Activated T-helper 1 cell treated with anti-CD3 and anti-CD28 coated beads, Interleukin-12 subunit alpha, Interleukin-12 subunit beta, Interleukin-2, Interleukin-4 antibody, amounts not matched to agents 30 ng/mL and 10 ng/mL and 1 ng/mL, durations not matched to agents 14 hours and 24 hours and 36 hours (primary cell): ENCODE measurements around the gene ARHGAP11B. TPM values are rescaled to one million over a fixed set of nuclear protein-coding genes. Genes with fewer than 3 reads are reported as not detected.
"Not testable (repeated sequence)": the region's sequence is repeated elsewhere in the genome, so short reads cannot be mapped to it uniquely, and the experiment has no call there.

Source experiments
- DNase-seq: peaks from one replicate; pipeline ENCODE4 v3.0.0; 2021; ENCODE audit warnings: low spot score
- H3K27ac Mint-ChIP-seq: one replicate; pipeline ENCODE4 v1.8.0; 2021; ENCODE audit warnings: mild to moderate bottlenecking, mixed read lengths
- H3K27me3 Mint-ChIP-seq: one replicate; pipeline ENCODE4 v1.8.0; 2022; ENCODE audit warnings: mild to moderate bottlenecking, moderate library complexity, mixed read lengths; ENCODE audit not compliant: insufficient read depth
- H3K36me3 Mint-ChIP-seq: one replicate; pipeline ENCODE4 v1.8.0; 2021; ENCODE audit warnings: low read depth, mixed read lengths
- H3K4me1 Mint-ChIP-seq: one replicate; pipeline ENCODE4 v1.8.0; 2021; ENCODE audit warnings: low read depth, mixed read lengths
- H3K4me3 Mint-ChIP-seq: one replicate; pipeline ENCODE4 v1.8.0; 2021; ENCODE audit warnings: mild to moderate bottlenecking, moderate library complexity, mixed read lengths
- H3K9me3 Mint-ChIP-seq: one replicate; pipeline ENCODE4 v1.8.0; 2021; ENCODE audit warnings: mixed read lengths
- intact Hi-C: fragments of 100-400 bp; cut with micrococcal nuclease; formaldehyde crosslinking; loops from one replicate; pipeline ENCODE4 v1.15.1; 2024
- total RNA-seq: library from RNA; stranded (reverse); gene quantifications from 2 replicates; pipeline ENCODE4 v1.2.3, GENCODE V29; 2022

The ARHGAP11B gene

DNA sequence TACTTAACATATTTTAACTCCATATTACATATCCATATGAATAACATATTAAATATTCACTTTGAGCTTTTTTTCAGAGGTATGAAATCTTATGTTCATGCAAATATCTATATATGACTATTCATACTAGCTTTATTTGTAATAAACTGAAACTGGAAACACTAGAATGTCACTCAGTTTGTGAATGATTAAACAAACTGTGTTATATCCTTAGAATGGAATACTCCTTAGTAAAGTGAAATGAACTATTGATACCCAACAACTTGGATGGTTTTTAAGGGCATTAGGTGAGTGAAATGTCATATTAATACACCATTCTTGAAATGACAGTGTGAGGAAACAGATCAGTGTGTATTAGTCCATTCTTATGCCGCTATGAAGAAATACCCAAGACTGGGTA is 45.4 kb downstream of the ARHGAP11B start:
- peaks cover 36% of the 10 kb centered on the region for H3K36me3 Mint-ChIP-seq
- no peak for DNase-seq
- H3K27ac Mint-ChIP-seq = no peak overlapping the region
- no peak overlapping the region for H3K4me3 Mint-ChIP-seq
- peaks cover 11% of the 10 kb centered on the region for H3K4me1 Mint-ChIP-seq
- no peaks in the 10 kb centered on the region for H3K27me3 Mint-ChIP-seq
- intact Hi-C loops = no loop called here
- H3K9me3 Mint-ChIP-seq = no peaks in the 10 kb centered on the region

DNA sequence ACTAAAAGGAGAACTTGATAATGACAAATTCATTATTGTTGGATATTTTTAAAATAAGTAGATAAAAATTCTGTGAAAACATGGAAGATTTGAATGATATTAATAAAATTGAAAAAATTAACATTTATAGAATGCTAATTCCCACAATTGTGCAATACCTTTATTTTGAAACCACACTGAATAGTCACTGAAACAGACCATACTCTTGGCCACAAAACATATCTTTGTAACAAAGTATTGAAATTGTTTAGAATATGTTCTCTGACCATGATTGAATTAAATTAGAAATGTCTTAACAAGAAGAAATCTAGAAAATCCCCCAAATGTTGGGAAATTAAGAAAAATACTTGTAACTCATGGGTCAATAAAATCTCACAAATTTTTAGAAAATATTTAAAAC is 49.2 kb downstream of the ARHGAP11B start:
- Mint-ChIP-seq H3K4me1 (peaks cover 3% of the 10 kb centered on the region), H3K27me3 (no peaks in the 10 kb centered on the region), H3K27ac (no peak overlapping the region), H3K4me3 (no peak overlapping the region), H3K9me3 (no peaks in the 10 kb centered on the region), H3K36me3 (peaks cover 24% of the 10 kb centered on the region)
- intact Hi-C loops = no loop called here
- DNase-seq = no peak

DNA sequence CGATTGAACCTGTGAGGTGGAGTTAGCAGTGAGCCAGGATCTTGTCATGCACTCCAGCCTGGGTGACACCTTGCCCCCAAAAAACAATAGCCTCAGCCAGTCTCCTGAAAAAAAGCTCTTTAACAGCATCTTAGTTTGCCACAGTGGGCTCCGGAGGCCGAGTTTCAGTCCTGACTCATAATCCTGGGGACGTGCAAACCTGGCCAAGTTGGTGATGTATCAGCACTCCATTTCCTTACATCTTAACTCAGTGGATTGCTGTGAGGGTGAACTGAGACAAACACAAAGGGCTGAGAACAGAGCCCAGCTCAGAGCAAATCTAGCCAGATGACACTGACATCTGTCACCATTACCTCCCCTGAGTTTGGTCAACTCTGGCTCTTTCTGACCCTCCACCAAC is 50.0 kb downstream of the ARHGAP11B start:
- H3K27me3 Mint-ChIP-seq, intact Hi-C loops, H3K9me3 Mint-ChIP-seq, H3K27ac Mint-ChIP-seq, DNase-seq, H3K4me1 Mint-ChIP-seq, H3K4me3 Mint-ChIP-seq: not testable (repeated sequence)
- peaks cover 18% of the 10 kb centered on the region for H3K36me3 Mint-ChIP-seq

DNA sequence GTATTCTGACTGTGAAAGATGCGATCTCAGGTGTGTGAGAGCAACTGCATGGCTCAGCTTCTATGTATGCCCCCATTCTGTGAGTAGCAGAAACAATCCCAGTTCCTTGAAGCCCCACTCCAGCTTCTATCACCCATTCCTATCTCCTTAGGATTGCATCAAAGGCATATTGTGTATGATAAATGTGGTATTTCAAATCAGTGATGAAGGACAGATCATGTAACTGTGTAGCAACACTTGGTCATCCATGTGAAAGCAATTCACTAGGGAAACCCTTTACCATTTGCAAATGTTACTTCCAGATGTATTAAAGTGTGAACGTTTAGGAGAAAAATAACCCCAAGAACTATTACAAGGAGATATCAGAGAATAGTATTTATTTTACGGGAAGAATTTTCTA is 55.1 kb downstream of the ARHGAP11B start:
- H3K4me3 Mint-ChIP-seq, H3K27me3 Mint-ChIP-seq, intact Hi-C loops, H3K27ac Mint-ChIP-seq, H3K9me3 Mint-ChIP-seq, DNase-seq, H3K4me1 Mint-ChIP-seq: not testable (repeated sequence)
- H3K36me3 Mint-ChIP-seq = peaks cover 15% of the 10 kb centered on the region

DNA sequence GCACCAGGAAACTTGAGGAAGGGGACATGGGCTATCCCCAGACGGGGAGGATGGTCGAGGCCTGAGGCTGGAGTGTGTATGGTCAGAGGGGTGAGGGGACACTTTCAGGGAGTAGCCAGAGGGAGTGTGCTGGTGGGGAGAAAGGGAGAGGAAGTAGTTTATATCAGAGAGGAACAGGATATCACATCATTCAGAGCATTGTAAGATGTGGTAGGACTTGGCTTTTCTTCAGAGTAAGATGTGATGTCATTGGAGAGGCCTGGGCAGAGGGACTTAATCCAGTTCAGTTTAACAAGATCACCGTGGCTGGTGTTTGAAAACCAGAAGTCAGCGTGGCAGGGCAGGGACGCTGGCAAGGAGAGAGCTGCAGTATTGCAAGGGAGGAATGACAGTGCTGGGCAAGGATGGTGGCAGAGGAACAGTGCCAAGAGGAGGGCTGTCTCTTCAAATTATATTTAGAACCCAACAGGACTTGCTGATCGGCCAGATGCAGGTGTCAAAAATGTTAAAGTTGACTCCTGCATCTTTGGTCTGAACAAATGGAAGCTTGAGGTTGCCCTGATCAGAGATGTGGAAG is 59.9 kb downstream of the ARHGAP11B start:
- intact Hi-C loops, H3K4me1 Mint-ChIP-seq, H3K4me3 Mint-ChIP-seq, H3K9me3 Mint-ChIP-seq, H3K27me3 Mint-ChIP-seq, DNase-seq: not testable (repeated sequence)
- Mint-ChIP-seq H3K36me3 (peaks cover 15% of the 10 kb centered on the region), H3K27ac (peak overlapping the region; percentile 42)

DNA sequence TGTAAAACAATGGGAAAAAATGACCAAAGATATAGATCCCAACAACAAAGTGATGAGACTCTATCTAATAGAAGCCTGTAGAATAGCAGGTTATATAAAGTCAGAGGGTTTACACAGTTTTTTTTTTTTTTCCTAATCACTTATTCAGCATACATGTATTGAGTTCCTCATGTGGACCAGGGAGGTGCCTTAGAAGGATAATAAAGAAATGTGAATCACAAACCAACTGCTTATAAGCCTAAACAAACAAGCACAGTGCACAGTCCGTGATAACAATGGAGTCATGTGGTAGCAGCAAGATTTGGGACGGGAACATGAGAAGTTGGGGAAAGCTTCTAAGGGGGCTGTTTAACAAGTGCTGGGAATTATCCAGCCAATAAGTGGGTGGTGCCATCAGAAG is 60.7 kb downstream of the ARHGAP11B start:
- H3K4me3 Mint-ChIP-seq, H3K9me3 Mint-ChIP-seq, H3K27ac Mint-ChIP-seq, H3K4me1 Mint-ChIP-seq, H3K27me3 Mint-ChIP-seq, DNase-seq, intact Hi-C loops: not testable (repeated sequence)
- H3K36me3 Mint-ChIP-seq = peaks cover 18% of the 10 kb centered on the region

Other genes starting within 250 kb of the ARHGAP11B start
- gene CHRFAM7A, start 232.6 kb upstream of the ARHGAP11B start, total RNA-seq = not detected in 2 replicates
- gene GOLGA8R, start 211.9 kb upstream of the ARHGAP11B start, total RNA-seq = 1.9 and 2.8 TPM in 2 replicates
- 1.1 and 2.0 TPM in 2 replicates for gene GOLGA8Q, start 74.1 kb upstream of the ARHGAP11B start, total RNA-seq
- gene GOLGA8H, start 22.1 kb upstream of the ARHGAP11B start, total RNA-seq = not detected in 2 replicates